GM21619 (cell line): ENCODE measurements around the gene CDC14B.

Experiments used
- ATAC-seq: cut with Tn5 transposase; IDR thresholded peaks from one replicate; pipeline ENCODE4 v1.9.1; 2021; ENCODE audit not compliant: unreplicated experiment

The CDC14B gene

DNA sequence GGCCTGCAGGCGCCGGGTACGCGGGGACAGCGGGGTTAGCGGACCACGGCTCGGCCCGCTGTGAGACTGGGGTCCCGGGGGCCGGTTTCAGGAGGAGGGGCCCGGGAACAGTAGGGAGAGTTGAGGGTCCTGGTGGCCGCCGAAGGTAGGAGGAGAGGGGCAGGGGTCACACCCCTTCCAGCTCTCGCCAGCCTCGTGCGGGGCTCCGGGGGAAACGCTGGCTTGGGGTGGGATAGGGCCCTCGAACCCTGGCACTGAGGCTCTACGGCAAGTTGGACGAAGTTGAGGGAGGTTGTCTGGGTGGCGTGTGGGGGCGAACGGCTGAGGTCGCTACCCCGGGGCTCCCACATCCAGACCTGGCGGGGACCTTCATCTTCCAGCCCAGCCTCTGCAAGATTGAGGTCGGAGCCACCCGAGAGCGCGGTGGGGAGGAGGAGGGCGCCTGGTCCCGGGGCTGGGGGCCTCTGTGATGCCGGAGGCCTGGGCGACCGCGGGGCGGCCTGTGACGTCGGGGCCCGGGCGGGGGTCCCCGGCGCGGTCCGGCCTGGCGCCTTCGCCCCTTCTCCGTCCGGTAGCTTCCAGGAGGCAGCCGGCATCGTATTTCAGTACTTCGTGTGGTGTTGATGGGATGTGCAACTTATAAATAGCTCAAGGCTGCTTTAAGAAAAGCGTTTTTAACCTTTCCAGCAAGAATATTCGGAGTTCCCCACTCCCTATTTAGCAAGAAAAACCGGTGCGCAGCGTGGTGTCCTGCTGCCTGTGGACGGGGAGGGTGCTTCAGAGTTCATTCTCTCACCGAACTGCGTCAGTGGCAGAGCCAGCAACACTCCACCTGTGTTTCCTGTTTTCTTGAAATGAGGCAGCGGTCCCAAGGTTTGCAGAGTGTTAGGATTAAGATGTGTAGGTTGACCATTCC, 168.8 kb downstream of the CDC14B start:
- ATAC-seq, result no peak
